Trophoblast cell (in vitro differentiated cells and primary cell): Measurements from ENCODE around the gene PIM3.
"Not testable (repeated sequence)": the region's sequence is repeated elsewhere in the genome, so short reads cannot be mapped to it uniquely, and the experiment has no call there.

Experiments
- DNase-seq, 2 donors: peaks; one replicate each; pipeline ENCODE4 v3.0.0-alpha.2; 2016
- H2AFZ ChIP-seq: 2 replicates; pipeline ENCODE4 v1.6.1; 2013; ENCODE audit warnings: low read length, moderate library complexity, mild to moderate bottlenecking; ENCODE audit not compliant: insufficient read depth, poor library complexity
- H2AK5ac ChIP-seq: 2 replicates; pipeline ENCODE4 v1.6.1; 2013; ENCODE audit warnings: mild to moderate bottlenecking, low read length
- H2BK120ac ChIP-seq: 2 replicates; pipeline ENCODE4 v1.6.1; 2013; ENCODE audit warnings: low read length, mild to moderate bottlenecking, moderate library complexity; ENCODE audit not compliant: insufficient read depth, poor library complexity
- H2BK12ac ChIP-seq: 2 replicates; pipeline ENCODE4 v1.6.1; 2013; ENCODE audit warnings: mild to moderate bottlenecking, low read length, moderate library complexity
- H2BK5ac ChIP-seq: 2 replicates; pipeline ENCODE4 v1.6.1; 2013; ENCODE audit warnings: low read length, low read depth, moderate library complexity, mild to moderate bottlenecking; ENCODE audit not compliant: poor library complexity
- H3K14ac ChIP-seq: 2 replicates; pipeline ENCODE4 v1.6.1; 2013; ENCODE audit warnings: mild to moderate bottlenecking, low read length
- H3K18ac ChIP-seq: 2 replicates; pipeline ENCODE4 v1.6.1; 2013; ENCODE audit warnings: mild to moderate bottlenecking, low read length
- H3K23ac ChIP-seq: 2 replicates; pipeline ENCODE4 v1.6.1; 2013; ENCODE audit warnings: low read length
- H3K27ac ChIP-seq: 2 replicates; pipeline ENCODE4 v1.5.1; 2013; ENCODE audit warnings: low read depth, mild to moderate bottlenecking, inconsistent platforms, low read length, moderate library complexity
- H3K27me3 ChIP-seq: 2 replicates; pipeline ENCODE4 v1.6.1; 2013; ENCODE audit warnings: inconsistent platforms, mild to moderate bottlenecking, low read length, moderate library complexity; ENCODE audit not compliant: insufficient read depth
- H3K36me3 ChIP-seq, 2 experiments: 1 replicate in 1 of 2; 2 replicates in 1 of 2; pipeline ENCODE4 v1.6.1; 2013; ENCODE audit warnings: low read length in 2 of 2, mild to moderate bottlenecking in 2 of 2, moderate library complexity in 1 of 2; ENCODE audit not compliant: insufficient read depth in 2 of 2, control insufficient read depth in 1 of 2
- H3K4ac ChIP-seq: 2 replicates; pipeline ENCODE4 v1.6.1; 2013; ENCODE audit warnings: low read depth, mild to moderate bottlenecking, low read length, moderate library complexity
- H3K4me1 ChIP-seq, 2 experiments: 1 replicate in 1 of 2; 2 replicates in 1 of 2; pipeline ENCODE4 v1.6.1; 2013; ENCODE audit warnings: low read length in 2 of 2, mild to moderate bottlenecking in 2 of 2, moderate library complexity in 1 of 2; ENCODE audit not compliant: insufficient read depth in 2 of 2, control insufficient read depth in 1 of 2
- H3K4me2 ChIP-seq: 2 replicates; pipeline ENCODE4 v1.6.1; 2013; ENCODE audit warnings: inconsistent platforms, mild to moderate bottlenecking, low read length, moderate library complexity
- H3K4me3 ChIP-seq: 2 replicates; pipeline ENCODE4 v1.5.1; 2013; ENCODE audit warnings: mild to moderate bottlenecking, low read depth, low read length, inconsistent platforms
- H3K79me1 ChIP-seq: one replicate; pipeline ENCODE4 v1.6.1; 2013; ENCODE audit warnings: low read length
- H3K79me2 ChIP-seq: 2 replicates; pipeline ENCODE4 v1.6.1; 2013; ENCODE audit warnings: low read length, mild to moderate bottlenecking; ENCODE audit not compliant: control insufficient read depth, insufficient read depth, poor library complexity
- H3K9ac ChIP-seq: 2 replicates; pipeline ENCODE4 v1.6.1; 2013; ENCODE audit warnings: mild to moderate bottlenecking, low read length
- H3K9me3 ChIP-seq: 2 replicates; pipeline ENCODE4 v1.6.1; 2013; ENCODE audit warnings: low read depth, mild to moderate bottlenecking, control low read depth, inconsistent platforms, low read length; ENCODE audit not compliant: insufficient read depth
- H4K12ac ChIP-seq: 2 replicates; pipeline ENCODE4 v1.6.1; 2013; ENCODE audit warnings: low read depth, mild to moderate bottlenecking, low read length, moderate library complexity
- H4K8ac ChIP-seq: 2 replicates; pipeline ENCODE4 v1.6.1; 2013; ENCODE audit warnings: low read depth, mild to moderate bottlenecking, low read length, moderate library complexity
- H4K91ac ChIP-seq: one replicate; pipeline ENCODE4 v1.6.1; 2013; ENCODE audit warnings: low read depth, mild to moderate bottlenecking, low read length, moderate library complexity
- WGBS: extraction: QIAGEN DNeasy Blood & Tissue Kit; methylation state at CpG from one replicate; pipeline ENCODE4 v1.1.7; 2013; ENCODE audit warnings: missing lambda C conversion rate; ENCODE audit not compliant: insufficient read length, insufficient coverage; ENCODE audit errors: extremely low coverage; 5-methylcytosine and 5-hydroxymethylcytosine counted together

PIM3 gene

GRCh38 chr22:49945042-49945794, 15.4 kb upstream of the PIM3 start:
- H2AFZ ChIP-seq, H3K23ac ChIP-seq, DNase-seq, H3K27me3 ChIP-seq, H2BK120ac ChIP-seq, H2BK5ac ChIP-seq, H3K18ac ChIP-seq, H4K12ac ChIP-seq, H4K8ac ChIP-seq, H3K4me3 ChIP-seq, H3K9me3 ChIP-seq, H3K4me2 ChIP-seq, H3K4ac ChIP-seq, H2AK5ac ChIP-seq, H3K14ac ChIP-seq, H3K79me2 ChIP-seq, H3K9ac ChIP-seq, H3K36me3 ChIP-seq, H2BK12ac ChIP-seq: not testable (repeated sequence)
- Histone ChIP-seq H3K4me1 (peaks cover 26 to 30% of the 10 kb centered on the region in 2 experiments), H4K91ac (peak overlapping the region; percentile 61), H3K27ac (peak overlapping the region; percentile 11), H3K79me1 (peaks cover 43% of the 10 kb centered on the region)
- no CpG with 5 or more reads among the region's 17 CpGs for WGBS

GRCh38 chr22:49946612-49947295, 13.8 kb upstream of the PIM3 start:
- H2BK5ac ChIP-seq, result peak overlapping the region; percentile 33
- H3K27ac ChIP-seq, result peak overlapping the region; percentile 55
- H3K4ac ChIP-seq, result peak overlapping the region; percentile 48
- peak overlapping the region; percentile 68 for H2BK12ac ChIP-seq
- H3K4me1 ChIP-seq, result peaks cover 39 to 44% of the 10 kb centered on the region in 2 experiments
- peak overlapping the region; percentile 22 for H4K12ac ChIP-seq
- peaks cover 55% of the 10 kb centered on the region for H3K79me1 ChIP-seq
- H3K23ac ChIP-seq, result no peak overlapping the region
- peaks cover 12% of the 10 kb centered on the region for H3K79me2 ChIP-seq
- no CpG with 5 or more reads among the region's 17 CpGs for WGBS
- no peaks in the 10 kb centered on the region for H3K27me3 ChIP-seq
- no peak overlapping the region for H3K9ac ChIP-seq
- no peaks in the 10 kb centered on the region for H3K36me3 ChIP-seq
- H4K8ac ChIP-seq, result peak overlapping the region; percentile 25
- no peaks in the 10 kb centered on the region for H3K9me3 ChIP-seq
- H3K4me3 ChIP-seq, result no peak overlapping the region
- DNase-seq, result peak; percentile 81 to 87
- H3K18ac ChIP-seq, result peak overlapping the region; percentile 23
- H4K91ac ChIP-seq, result peak overlapping the region; percentile 75
- H2AFZ ChIP-seq, result no peak overlapping the region
- peak overlapping the region; percentile 52 for H3K14ac ChIP-seq
- H3K4me2 ChIP-seq, result peak overlapping the region; percentile 4
- H2BK120ac ChIP-seq, result peak overlapping the region; percentile 78
- peak overlapping the region; percentile 44 for H2AK5ac ChIP-seq

- H3K18ac ChIP-seq, result peak overlapping the region; percentile 47
- no peaks in the 10 kb centered on the region for H3K36me3 ChIP-seq
- H3K4me1 ChIP-seq, result peaks cover 43 to 49% of the 10 kb centered on the region in 2 experiments
- H3K9ac ChIP-seq, result no peak overlapping the region
- H3K27me3 ChIP-seq, result no peaks in the 10 kb centered on the region
- H2BK5ac ChIP-seq, result peak overlapping the region; percentile 33
- H2BK120ac ChIP-seq, result peak overlapping the region; percentile 78
- H4K91ac ChIP-seq, result peak overlapping the region; percentile 75
- no peak for DNase-seq
- peak overlapping the region; percentile 28 for H2BK12ac ChIP-seq
- WGBS, result no CpG with 5 or more reads among the region's 6 CpGs
- H2AK5ac ChIP-seq, result peak overlapping the region; percentile 93
- H3K79me2 ChIP-seq, result peaks cover 16% of the 10 kb centered on the region
- H3K4me2 ChIP-seq, result no peak overlapping the region
- H3K27ac ChIP-seq, result peak overlapping the region; percentile 55
- no peak overlapping the region for H3K4me3 ChIP-seq
- peak overlapping the region; percentile 49 for H4K8ac ChIP-seq
- H3K14ac ChIP-seq, result peak overlapping the region; percentile 52
- H3K79me1 ChIP-seq, result peaks cover 60% of the 10 kb centered on the region
- H3K4ac ChIP-seq, result peak overlapping the region; percentile 2
- H3K23ac ChIP-seq, result no peak overlapping the region
- no peaks in the 10 kb centered on the region for H3K9me3 ChIP-seq
- H4K12ac ChIP-seq, result peak overlapping the region; percentile 9
- H2AFZ ChIP-seq, result no peak overlapping the region
Observed at GRCh38 chr22:49947296-49947622, 13.3 kb upstream of the PIM3 start.

- H2AFZ ChIP-seq, result no peak overlapping the region
- H3K9me3 ChIP-seq, result peaks cover 2% of the 10 kb centered on the region
- H3K4me3 ChIP-seq, result no peak overlapping the region
- no peak overlapping the region for H3K23ac ChIP-seq
- H3K9ac ChIP-seq, result no peak overlapping the region
- peaks cover 64% of the 10 kb centered on the region for H3K79me1 ChIP-seq
- peak overlapping the region; percentile 75 for H4K91ac ChIP-seq
- peaks cover 15% of the 10 kb centered on the region for H3K79me2 ChIP-seq
- no peak overlapping the region for H3K4me2 ChIP-seq
- H4K12ac ChIP-seq, result no peak overlapping the region
- peak overlapping the region; percentile 92 for H2BK12ac ChIP-seq
- H3K27me3 ChIP-seq, result no peaks in the 10 kb centered on the region
- H2BK5ac ChIP-seq, result peak overlapping the region; percentile 18
- H3K36me3 ChIP-seq, result no peaks in the 10 kb centered on the region
- H3K14ac ChIP-seq, result peak overlapping the region; percentile 52
- peak overlapping the region; percentile 47 for H3K18ac ChIP-seq
- no CpG with 5 or more reads among the region's 23 CpGs for WGBS
- peak overlapping the region; percentile 78 for H2BK120ac ChIP-seq
- H4K8ac ChIP-seq, result peak overlapping the region; percentile 19
- H3K4me1 ChIP-seq, result peaks cover 47 to 54% of the 10 kb centered on the region in 2 experiments
- peak overlapping the region; percentile 22 for H3K4ac ChIP-seq
- no peak overlapping the region for H3K27ac ChIP-seq
- DNase-seq, result no peak
- H2AK5ac ChIP-seq, result peak overlapping the region; percentile 93
Observed at GRCh38 chr22:49948116-49948957, 12.2 kb upstream of the PIM3 start.
